IPS-20b (cell line): ENCODE data around the gene RPS6KA1.

Experiments
- H3K27ac ChIP-seq: one replicate; pipeline ENCODE4 v1.5.1; 2013; ENCODE audit warnings: low read length
- H3K27me3 ChIP-seq: 2 replicates; pipeline ENCODE4 v1.6.1; 2013; ENCODE audit warnings: mild to moderate bottlenecking, low read length, inconsistent platforms; ENCODE audit not compliant: insufficient read depth
- H3K36me3 ChIP-seq: 2 replicates; pipeline ENCODE4 v1.6.1; 2013; ENCODE audit warnings: low read depth, mild to moderate bottlenecking, inconsistent platforms, low read length, moderate library complexity; ENCODE audit not compliant: insufficient read depth
- H3K4me1 ChIP-seq: 2 replicates; pipeline ENCODE4 v1.6.1; 2013; ENCODE audit warnings: mild to moderate bottlenecking, control low read depth, inconsistent platforms, low read length, moderate library complexity; ENCODE audit not compliant: insufficient read depth
- H3K4me3 ChIP-seq: 2 replicates; pipeline ENCODE4 v1.5.1; 2013; ENCODE audit warnings: mild to moderate bottlenecking, low read length, inconsistent platforms
- H3K9ac ChIP-seq: 2 replicates; pipeline ENCODE4 v1.6.1; 2013; ENCODE audit warnings: low read depth, mild to moderate bottlenecking, inconsistent platforms, low read length, moderate library complexity
- H3K9me3 ChIP-seq: 2 replicates; pipeline ENCODE4 v1.6.1; 2013; ENCODE audit warnings: mild to moderate bottlenecking, low read depth, low read length, inconsistent platforms; ENCODE audit not compliant: insufficient read depth

Gene RPS6KA1

DNA sequence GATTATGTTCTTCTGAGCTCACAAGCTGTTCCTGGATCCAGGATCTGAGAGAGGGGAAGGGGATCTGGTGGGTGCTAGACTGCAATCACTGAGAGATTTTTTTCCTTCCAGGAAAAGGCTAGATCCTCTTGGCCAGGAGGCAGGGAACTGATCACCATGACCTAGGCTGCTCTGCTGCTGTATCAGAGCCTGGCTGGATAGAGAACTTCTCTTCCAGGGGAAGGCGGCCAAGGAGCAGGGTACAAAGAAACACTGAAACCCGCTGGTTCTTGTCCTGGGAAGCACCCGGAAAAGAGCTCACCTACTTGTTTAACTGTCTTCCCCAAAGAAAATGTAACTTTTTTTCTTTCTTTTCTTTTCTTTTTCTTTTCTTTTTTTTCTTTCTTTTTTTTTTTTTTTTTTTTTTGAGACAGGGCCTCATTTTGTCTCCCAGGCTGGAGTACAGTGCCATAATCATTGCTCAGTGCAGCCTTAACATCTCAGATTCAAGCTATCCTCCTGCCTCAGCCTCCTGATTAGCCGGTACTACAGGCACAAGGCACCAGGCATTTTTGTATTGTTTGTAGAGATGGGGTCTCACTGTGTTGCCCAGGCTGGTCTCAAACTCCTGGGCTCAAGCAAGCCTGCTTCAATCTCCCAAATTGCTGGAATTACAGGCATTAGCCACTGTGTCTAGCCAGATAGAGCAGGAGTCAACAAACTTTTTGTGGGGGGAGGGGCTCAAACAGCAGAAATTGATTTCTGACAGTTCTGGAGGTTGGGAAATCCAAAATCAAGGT lies 12.4 kb upstream of the RPS6KA1 start:
- Histone ChIP-seq H3K4me1 (no peaks in the 10 kb centered on the region), H3K27me3 (no peaks in the 10 kb centered on the region), H3K36me3 (no peaks in the 10 kb centered on the region), H3K4me3 (no peak overlapping the region), H3K9ac (no peak overlapping the region), H3K9me3 (no peaks in the 10 kb centered on the region), H3K27ac (no peak overlapping the region)

- H3K27me3 ChIP-seq: no peaks in the 10 kb centered on the region
- no peak overlapping the region for H3K9ac ChIP-seq
- no peaks in the 10 kb centered on the region for H3K9me3 ChIP-seq
- no peak overlapping the region for H3K4me3 ChIP-seq
- H3K36me3 ChIP-seq: no peaks in the 10 kb centered on the region
- no peak overlapping the region for H3K27ac ChIP-seq
- H3K4me1 ChIP-seq: no peaks in the 10 kb centered on the region
Measured at GRCh38 chr1:26517766-26518049, 11.9 kb upstream of the RPS6KA1 start.

DNA sequence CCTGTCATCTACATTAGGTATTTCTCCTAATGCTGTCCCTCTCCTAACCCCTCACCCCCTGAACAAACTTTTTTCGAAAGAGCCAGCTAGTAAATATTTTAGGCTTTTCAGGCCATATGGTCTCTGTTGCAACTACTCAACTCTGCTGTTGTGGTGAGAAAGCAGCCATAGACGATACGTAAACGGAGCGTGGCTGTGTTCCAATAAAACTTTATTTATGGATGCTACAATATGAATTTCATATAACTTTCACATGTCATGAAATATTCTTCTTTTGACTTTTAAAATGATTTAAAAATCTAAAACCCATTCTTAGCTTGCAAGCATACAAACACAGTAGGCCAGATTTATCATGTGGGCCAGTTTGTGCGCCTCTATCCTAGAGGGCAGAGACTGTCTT lies 11.2 kb upstream of the RPS6KA1 start:
- H3K27me3 ChIP-seq: no peaks in the 10 kb centered on the region
- no peak overlapping the region for H3K27ac ChIP-seq
- H3K36me3 ChIP-seq: no peaks in the 10 kb centered on the region
- no peaks in the 10 kb centered on the region for H3K4me1 ChIP-seq
- no peaks in the 10 kb centered on the region for H3K9me3 ChIP-seq
- no peak overlapping the region for H3K4me3 ChIP-seq
- no peak overlapping the region for H3K9ac ChIP-seq

DNA sequence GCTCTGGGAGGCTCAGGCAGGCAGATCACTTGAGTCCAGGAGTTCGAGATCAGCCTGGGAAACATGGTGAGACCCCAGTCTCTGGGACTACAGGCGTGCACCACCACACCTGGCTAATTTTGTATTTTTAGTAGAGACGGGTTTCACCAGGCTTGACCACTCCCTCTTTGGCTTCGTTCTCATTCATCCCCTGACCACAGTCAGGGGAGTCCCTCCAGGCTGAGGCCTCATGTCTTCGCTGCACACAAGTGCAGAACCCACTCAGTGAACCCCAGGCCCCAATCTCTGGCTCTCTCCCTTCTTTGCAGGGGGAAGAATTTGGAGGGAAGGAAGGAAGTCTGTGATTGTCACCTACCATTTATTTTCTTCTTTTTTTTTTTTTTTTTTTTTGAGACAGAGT lies 9.2 kb upstream of the RPS6KA1 start:
- Histone ChIP-seq H3K9me3 (no peaks in the 10 kb centered on the region), H3K4me1 (no peaks in the 10 kb centered on the region), H3K27me3 (no peaks in the 10 kb centered on the region), H3K4me3 (no peak overlapping the region), H3K9ac (no peak overlapping the region), H3K36me3 (no peaks in the 10 kb centered on the region), H3K27ac (no peak overlapping the region)

GRCh38 chr1:26521669-26522030 lies 7.9 kb upstream of the RPS6KA1 start:
- H3K9ac ChIP-seq: no peak overlapping the region
- no peak overlapping the region for H3K27ac ChIP-seq
- no peaks in the 10 kb centered on the region for H3K27me3 ChIP-seq
- H3K9me3 ChIP-seq: no peaks in the 10 kb centered on the region
- H3K36me3 ChIP-seq: no peaks in the 10 kb centered on the region
- no peak overlapping the region for H3K4me3 ChIP-seq
- H3K4me1 ChIP-seq: no peaks in the 10 kb centered on the region

DNA sequence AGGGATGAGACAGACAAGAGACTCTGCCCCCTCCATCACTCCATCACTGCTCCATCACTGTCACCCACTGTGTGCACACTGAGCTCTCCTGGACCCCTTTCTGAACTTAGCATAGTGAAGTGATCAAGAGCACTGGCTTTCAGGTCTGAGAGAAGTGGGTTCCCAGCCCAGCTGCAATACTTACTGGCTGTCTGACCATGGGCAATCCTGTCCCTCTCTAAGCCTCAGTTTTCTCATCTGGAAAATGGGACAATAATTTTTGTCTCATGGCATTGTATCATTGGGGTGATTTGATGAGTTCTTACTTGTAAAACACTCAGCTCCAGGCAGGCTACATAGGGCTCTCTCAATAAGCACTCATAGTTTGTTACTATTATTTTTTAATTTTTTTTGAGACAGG lies 7.5 kb upstream of the RPS6KA1 start:
- H3K9me3 ChIP-seq: no peaks in the 10 kb centered on the region
- H3K27ac ChIP-seq: no peak overlapping the region
- H3K4me1 ChIP-seq: no peaks in the 10 kb centered on the region
- no peaks in the 10 kb centered on the region for H3K36me3 ChIP-seq
- H3K4me3 ChIP-seq: no peak overlapping the region
- H3K27me3 ChIP-seq: no peaks in the 10 kb centered on the region
- H3K9ac ChIP-seq: no peak overlapping the region

DNA sequence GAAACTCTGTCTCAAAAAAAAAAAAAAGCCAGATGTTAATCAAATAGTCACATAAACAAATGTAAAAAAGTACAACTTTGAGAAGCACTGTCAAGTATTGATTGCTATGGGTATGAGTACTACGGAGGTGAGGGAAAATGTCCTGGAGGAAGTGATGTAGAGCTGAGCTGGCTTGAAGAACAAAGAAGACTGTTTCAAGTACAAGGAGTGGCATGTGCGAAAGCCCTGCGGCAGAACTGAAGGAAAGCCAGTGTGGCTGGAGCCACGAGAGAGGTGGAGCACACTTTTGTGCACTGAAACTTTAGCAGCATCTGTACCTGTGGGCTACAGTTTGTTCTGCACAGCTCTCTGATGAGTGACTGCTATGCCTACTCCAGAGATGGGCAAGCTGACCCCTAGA lies 5.4 kb upstream of the RPS6KA1 start:
- no peaks in the 10 kb centered on the region; the same call in 1 of the 2 replicates for H3K4me1 ChIP-seq
- H3K9me3 ChIP-seq: no peaks in the 10 kb centered on the region
- H3K27me3 ChIP-seq: no peaks in the 10 kb centered on the region
- H3K9ac ChIP-seq: no peak overlapping the region
- no peak overlapping the region for H3K27ac ChIP-seq
- no peaks in the 10 kb centered on the region for H3K36me3 ChIP-seq
- H3K4me3 ChIP-seq: no peak overlapping the region

DNA sequence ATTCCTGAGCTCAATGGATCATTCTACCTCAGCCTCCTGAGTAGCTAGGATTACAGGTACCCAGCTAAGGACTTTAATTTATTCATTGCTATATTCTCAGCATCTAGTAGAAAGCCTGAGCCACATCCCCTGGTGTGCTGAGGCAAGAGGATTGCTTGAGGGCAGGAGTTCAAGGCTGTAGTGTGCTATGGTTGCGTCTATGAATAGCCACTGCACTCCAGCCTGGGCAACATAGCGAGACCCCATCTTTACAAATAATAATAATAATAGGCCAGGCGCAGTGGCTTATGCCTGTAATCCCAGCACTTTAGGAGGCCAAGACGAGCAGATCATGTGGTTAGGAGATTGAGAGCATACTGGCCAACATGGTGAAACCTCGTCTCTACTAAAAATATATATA lies 3.3 kb upstream of the RPS6KA1 start:
- no peak overlapping the region for H3K9ac ChIP-seq
- peaks cover 5% of the 10 kb centered on the region; the same call in 1 of the 2 replicates for H3K4me1 ChIP-seq
- no peak overlapping the region for H3K27ac ChIP-seq
- H3K27me3 ChIP-seq: peaks cover 6% of the 10 kb centered on the region; the same call in 1 of the 2 replicates
- H3K36me3 ChIP-seq: no peaks in the 10 kb centered on the region
- H3K9me3 ChIP-seq: no peaks in the 10 kb centered on the region
- no peak overlapping the region for H3K4me3 ChIP-seq

DNA sequence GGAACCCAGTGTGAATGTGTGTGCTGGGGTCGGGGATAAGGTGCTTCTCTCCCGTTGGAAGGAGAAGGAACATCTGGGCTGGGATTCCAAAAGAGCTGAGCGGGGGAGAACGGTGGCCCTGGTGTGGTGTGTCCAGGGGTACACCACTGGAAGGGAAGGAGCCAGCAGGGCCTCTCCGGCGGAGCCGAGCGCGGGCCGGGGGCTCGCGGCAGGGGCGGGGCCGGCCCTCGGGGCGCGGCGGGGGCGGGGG lies 231 bp upstream of the RPS6KA1 start:
- no peaks in the 10 kb centered on the region for H3K36me3 ChIP-seq
- H3K4me3 ChIP-seq: peak overlapping the region; percentile 69
- no peak overlapping the region for H3K27ac ChIP-seq
- peak overlapping the region; percentile 64; the same call in 1 of the 2 replicates for H3K9ac ChIP-seq
- H3K27me3 ChIP-seq: peaks cover 6% of the 10 kb centered on the region; the same call in 1 of the 2 replicates
- H3K4me1 ChIP-seq: peaks cover 14% of the 10 kb centered on the region; the same call in 1 of the 2 replicates
- no peaks in the 10 kb centered on the region for H3K9me3 ChIP-seq

- Histone ChIP-seq H3K4me1 (peaks cover 14% of the 10 kb centered on the region; the same call in 1 of the 2 replicates), H3K27ac (no peak overlapping the region), H3K27me3 (peaks cover 6% of the 10 kb centered on the region; the same call in 1 of the 2 replicates), H3K4me3 (peak overlapping the region; percentile 85), H3K9ac (peak overlapping the region; percentile 67; the same call in 1 of the 2 replicates), H3K36me3 (no peaks in the 10 kb centered on the region), H3K9me3 (no peaks in the 10 kb centered on the region)
Measured at GRCh38 chr1:26530410-26530894, 891 bp downstream of the RPS6KA1 start.

DNA sequence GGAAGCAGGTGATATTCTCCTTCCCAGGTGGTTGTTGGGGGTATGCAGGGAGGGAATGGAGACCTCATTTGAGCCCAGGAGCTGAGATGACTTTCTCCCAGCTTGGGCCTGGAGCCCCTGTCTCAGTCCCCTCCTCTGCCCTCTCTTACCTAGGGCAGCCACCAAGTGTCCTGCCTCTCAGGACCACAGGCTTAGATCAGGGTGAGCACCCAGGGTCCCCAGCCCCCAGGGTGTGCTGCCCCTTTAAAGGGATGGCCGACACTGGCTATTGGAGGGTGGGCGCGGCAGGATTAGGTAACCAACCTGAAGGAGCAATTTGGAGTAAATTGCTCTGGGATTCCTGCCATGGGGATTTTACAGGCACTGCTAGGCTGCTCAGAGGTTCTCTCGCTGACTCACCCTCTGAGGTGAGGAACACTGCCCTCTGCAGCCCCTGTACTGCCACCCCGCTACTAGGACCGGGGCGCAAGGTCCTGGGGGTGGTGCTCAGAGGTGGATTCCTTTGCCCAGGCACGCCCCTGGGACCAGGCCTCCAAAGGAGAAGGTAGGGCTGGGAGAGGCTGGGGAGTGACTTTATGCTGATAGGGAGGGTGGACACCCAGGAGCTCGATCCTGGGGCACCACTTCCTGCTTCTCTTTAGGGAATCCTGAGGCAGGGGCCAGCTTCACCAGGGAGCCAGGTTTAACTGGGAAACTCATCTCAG lies 1.5 kb downstream of the RPS6KA1 start:
- peak overlapping the region; percentile 85 for H3K4me3 ChIP-seq
- peaks cover 14% of the 10 kb centered on the region; the same call in 1 of the 2 replicates for H3K4me1 ChIP-seq
- H3K27ac ChIP-seq: peak overlapping the region; percentile 5
- no peaks in the 10 kb centered on the region for H3K9me3 ChIP-seq
- H3K9ac ChIP-seq: peak overlapping the region; percentile 67; the same call in 1 of the 2 replicates
- H3K36me3 ChIP-seq: no peaks in the 10 kb centered on the region
- peaks cover 6% of the 10 kb centered on the region; the same call in 1 of the 2 replicates for H3K27me3 ChIP-seq

- H3K27ac ChIP-seq: peak overlapping the region; percentile 5
- no peaks in the 10 kb centered on the region for H3K36me3 ChIP-seq
- peak overlapping the region; percentile 85 for H3K4me3 ChIP-seq
- peaks cover 14% of the 10 kb centered on the region; the same call in 1 of the 2 replicates for H3K4me1 ChIP-seq
- H3K27me3 ChIP-seq: peaks cover 6% of the 10 kb centered on the region; the same call in 1 of the 2 replicates
- H3K9ac ChIP-seq: peak overlapping the region; percentile 52; the same call in 1 of the 2 replicates
- H3K9me3 ChIP-seq: no peaks in the 10 kb centered on the region
Measured at GRCh38 chr1:26531651-26532131, 2.1 kb downstream of the RPS6KA1 start.
